Fibroblast of lung (primary cell): Measurements from ENCODE around the gene CHST15. TPM values are rescaled to one million over a fixed set of nuclear protein-coding genes. Genes with fewer than 3 reads are reported as not detected.
A peak's percentile ranks its signal among the peaks of the same experiment; 100 is the strongest.

ENCODE experiments used
- DNase-seq, 2 donors: peaks; one replicate each; pipeline versions ENCODE4 v3.0.0 to v3.0.0-alpha.2; 2010; ENCODE audit warnings: low read depth in 2 of 2
- H2AFZ ChIP-seq: 2 replicates; pipeline ENCODE4 v1.5.1; 2012; ENCODE audit warnings: low read length, control low read depth, inconsistent platforms
- H3K27ac ChIP-seq: 2 replicates; pipeline ENCODE4 v1.5.1; 2011; ENCODE audit warnings: low read length, control low read depth; ENCODE audit not compliant: insufficient read depth
- H3K27me3 ChIP-seq: 2 replicates; pipeline ENCODE4 v1.5.1; 2011; ENCODE audit warnings: mild to moderate bottlenecking, low read length; ENCODE audit not compliant: control insufficient read depth, insufficient read depth
- H3K36me3 ChIP-seq: 2 replicates; pipeline ENCODE4 v1.5.1; 2011; ENCODE audit warnings: low read length; ENCODE audit not compliant: control insufficient read depth, insufficient read depth
- H3K4me1 ChIP-seq: 2 replicates; pipeline ENCODE4 v1.5.1; 2011; ENCODE audit warnings: low read length; ENCODE audit not compliant: control insufficient read depth, insufficient read depth; ENCODE audit errors: extremely low read depth
- H3K4me2 ChIP-seq: 2 replicates; pipeline ENCODE4 v1.5.1; 2011; ENCODE audit warnings: low read length, control low read depth; ENCODE audit not compliant: insufficient read depth; ENCODE audit errors: extremely low read depth
- H3K4me3 ChIP-seq, 4 experiments: fragments of 200-600 bp in 1 of 4; sonication (generic) in 1 of 4; replicated peaks in 1 of 4; 2 replicates each; pipeline ENCODE4 v1.5.1; 2011 to 2016; ENCODE audit warnings: low read length in 4 of 4, low read depth in 3 of 4, mild to moderate bottlenecking in 3 of 4, control low read depth in 2 of 4, inconsistent platforms in 1 of 4, mixed read lengths in 1 of 4; ENCODE audit not compliant: insufficient read depth in 1 of 4; ENCODE audit errors: control extremely low read depth in 1 of 4
- H3K79me2 ChIP-seq: 2 replicates; pipeline ENCODE4 v1.5.1; 2012; ENCODE audit warnings: mild to moderate bottlenecking, low read length, inconsistent platforms; ENCODE audit not compliant: control insufficient read depth, insufficient read depth
- H3K9ac ChIP-seq: 2 replicates; pipeline ENCODE4 v1.5.1; 2011; ENCODE audit warnings: mild to moderate bottlenecking, low read length, control low read depth; ENCODE audit not compliant: insufficient read depth
- H3K9me3 ChIP-seq: 2 replicates; pipeline ENCODE4 v1.5.1; 2012; ENCODE audit warnings: low read depth, low read length; ENCODE audit not compliant: control insufficient read depth, insufficient read depth
- H4K20me1 ChIP-seq: 2 replicates; pipeline ENCODE4 v1.5.1; 2011; ENCODE audit warnings: low read length; ENCODE audit not compliant: control insufficient read depth, insufficient read depth; ENCODE audit errors: extremely low read depth
- CTCF ChIP-seq, 2 donors: IDR thresholded peaks in 1 of 2; conservative IDR thresholded peaks in 1 of 2; 1 replicate in 1 of 2; 2 replicates in 1 of 2; pipeline ENCODE4 v1.5.1; 2011 to 2012; ENCODE audit warnings: low read length in 2 of 2, control low read depth in 1 of 2, inconsistent platforms in 1 of 2, low read depth in 1 of 2, mild to moderate bottlenecking in 1 of 2
- EZH2 ChIP-seq: IDR thresholded peaks from 2 replicates; pipeline ENCODE4 v1.5.1; 2012; ENCODE audit warnings: low read length, control low read depth, mild to moderate bottlenecking; ENCODE audit errors: missing control alignments
- polyA plus RNA-seq, 2 donors: library from polyadenylated mRNA; depleted of rRNA in 1 of 2; stranded (reverse) in 1 of 2; unstranded in 1 of 2; fragments of >200 nt; gene quantifications; 2 replicates each; pipeline ENCODE4 v1.2.1, GENCODE V29; 2011 to 2012; ENCODE audit warnings: missing spikeins in 1 of 2
- total RNA-seq: library from RNA; depleted of rRNA; stranded (reverse); fragments of >200 nt; gene quantifications from 2 replicates; pipeline ENCODE4 v1.2.1, GENCODE V29; 2014

Gene CHST15
- total and polyA plus RNA-seq, 2 donors (not counting 1 experiment from before 2014, with no cell fraction given) = 5.0 to 7.9 TPM

GRCh38 chr10:124063750-124064603 lies 29.4 kb downstream of the CHST15 start:
- Histone ChIP-seq H3K27ac (no peak overlapping the region), H3K9me3 (no peaks in the 10 kb centered on the region), H3K79me2 (no peaks in the 10 kb centered on the region), H3K9ac (no peak overlapping the region), H4K20me1 (no peaks in the 10 kb centered on the region), H3K4me3 (no peak overlapping the region), H3K27me3 (no peaks in the 10 kb centered on the region), H3K4me2 (no peak overlapping the region), H3K36me3 (no peaks in the 10 kb centered on the region), H3K4me1 (no peaks in the 10 kb centered on the region), H2AFZ (no peak overlapping the region)
- TF ChIP-seq EZH2 = no peak
- TF ChIP-seq CTCF (conservative IDR thresholded peaks at IDR 0.05 in 1 of 2, IDR thresholded peaks at IDR 0.05 in 1 of 2; ENCODE audit: low read depth in 1 of 2, low read length in 2 of 2) = no peak
- DNase-seq = peak; percentile 77 to 92

GRCh38 chr10:124062390-124062789 lies 31.0 kb downstream of the CHST15 start:
- no peak for DNase-seq
- Histone ChIP-seq H4K20me1 (no peaks in the 10 kb centered on the region), H3K9me3 (no peaks in the 10 kb centered on the region), H2AFZ (no peak overlapping the region), H3K4me1 (no peaks in the 10 kb centered on the region), H3K36me3 (no peaks in the 10 kb centered on the region), H3K27ac (no peak overlapping the region), H3K9ac (no peak overlapping the region), H3K4me3 (no peak overlapping the region), H3K4me2 (no peak overlapping the region), H3K27me3 (no peaks in the 10 kb centered on the region), H3K79me2 (no peaks in the 10 kb centered on the region)
- TF ChIP-seq EZH2 = no peak
- no peak for TF ChIP-seq CTCF (conservative IDR thresholded peaks at IDR 0.05 in 1 of 2, IDR thresholded peaks at IDR 0.05 in 1 of 2; ENCODE audit: low read depth in 1 of 2, low read length in 2 of 2)

- Histone ChIP-seq H4K20me1 (no peaks in the 10 kb centered on the region), H3K4me3 (no peak overlapping the region), H3K9me3 (no peaks in the 10 kb centered on the region), H3K36me3 (no peaks in the 10 kb centered on the region), H2AFZ (no peak overlapping the region), H3K27me3 (no peaks in the 10 kb centered on the region), H3K79me2 (no peaks in the 10 kb centered on the region), H3K4me1 (no peaks in the 10 kb centered on the region), H3K4me2 (no peak overlapping the region), H3K9ac (no peak overlapping the region), H3K27ac (no peak overlapping the region)
- no peak for TF ChIP-seq EZH2
- no peak for TF ChIP-seq CTCF (conservative IDR thresholded peaks at IDR 0.05 in 1 of 2, IDR thresholded peaks at IDR 0.05 in 1 of 2; ENCODE audit: low read depth in 1 of 2, low read length in 2 of 2)
- DNase-seq = no peak
Measured at GRCh38 chr10:124061030-124061429, 32.4 kb downstream of the CHST15 start.
